ENCODE data around the gene ZNF629. TPM values are rescaled to one million over a fixed set of nuclear protein-coding genes. Genes with fewer than 3 reads are reported as not detected.
A peak's percentile ranks its signal among the peaks of the same experiment; 100 is the strongest.

Gene ZNF629
- total and polyA plus RNA-seq, 3 donors from 2014 or later = 11.2 to 21.9 (median 19.4) TPM

DNA sequence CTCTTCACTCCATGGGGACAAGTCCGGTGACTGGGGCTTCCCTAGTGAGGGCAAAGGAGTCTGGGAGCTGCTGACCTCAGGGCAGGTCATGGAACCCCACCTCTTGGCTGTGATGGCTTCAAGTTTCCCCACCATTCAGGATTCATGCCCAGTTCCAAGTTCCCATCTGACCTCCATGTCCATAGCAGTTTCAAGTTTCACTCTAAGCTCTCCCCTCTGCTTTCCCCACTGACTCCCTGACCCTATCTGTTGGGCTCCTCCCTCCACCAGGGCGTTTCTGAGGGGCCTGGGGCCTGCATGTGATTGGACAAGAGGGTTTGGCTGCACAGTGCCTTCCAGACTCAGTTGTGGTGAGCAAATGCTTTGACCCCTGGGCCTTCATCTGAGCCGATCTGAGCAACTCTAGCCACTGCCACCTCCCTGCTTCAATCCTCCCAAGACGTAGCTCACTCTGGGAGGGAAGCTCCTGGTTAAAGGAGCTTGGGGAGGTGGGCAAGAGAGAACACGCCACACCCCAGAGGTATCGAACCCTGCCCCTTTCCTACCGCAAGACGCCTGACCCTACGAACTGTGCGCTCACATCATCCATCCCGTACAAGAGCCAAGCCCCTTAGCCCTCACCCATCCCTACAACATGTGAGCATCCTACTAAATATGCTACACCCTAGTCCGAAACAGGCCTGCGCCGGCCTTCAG lies 8.3 kb downstream of the ZNF629 start:
- 84% methylated on average over 13 to 14 of the region's 14 CpGs for WGBS, 2 donors
- no peaks in the 10 kb centered on the region for H3K27me3 ChIP-seq
- H3K36me3 ChIP-seq (ENCODE audit: low read depth, missing control alignments) = no peaks in the 10 kb centered on the region
- no peak overlapping the region for H3K27ac ChIP-seq
- TF ChIP-seq CTCF (IDR thresholded peaks at IDR 0.05) (no peak), POLR2A (IDR thresholded peaks at IDR 0.05) (no peak)
- H3K4me1 ChIP-seq = peaks cover 13% of the 10 kb centered on the region
- no peak for DNase-seq
- H3K9me3 ChIP-seq = no peaks in the 10 kb centered on the region
- H3K4me3 ChIP-seq = no peak overlapping the region
- intact Hi-C loops (cut with DNase I; ENCODE audit: low total_unique reads) = no loop called here

GRCh38 chr16:30777591-30778297 lies 9.3 kb downstream of the ZNF629 start:
- intact Hi-C loops (cut with DNase I; ENCODE audit: low total_unique reads) = no loop called here
- no peaks in the 10 kb centered on the region for H3K27me3 ChIP-seq
- no peak for DNase-seq
- H3K27ac ChIP-seq = no peak overlapping the region
- no peaks in the 10 kb centered on the region for H3K9me3 ChIP-seq
- no peak overlapping the region for H3K4me3 ChIP-seq
- TF ChIP-seq CTCF (IDR thresholded peaks at IDR 0.05) (no peak), POLR2A (IDR thresholded peaks at IDR 0.05) (no peak)
- H3K36me3 ChIP-seq (ENCODE audit: low read depth, missing control alignments) = no peaks in the 10 kb centered on the region
- peaks cover 13% of the 10 kb centered on the region for H3K4me1 ChIP-seq
- 90 to 91% methylated on average over 5 to 7 of the region's 7 CpGs for WGBS, 2 donors

GRCh38 chr16:30775392-30776188 lies 11.4 kb downstream of the ZNF629 start:
- DNase-seq = peak; percentile 92
- Histone ChIP-seq H3K9me3 (no peaks in the 10 kb centered on the region), H3K36me3 (ENCODE audit: low read depth, missing control alignments) (no peaks in the 10 kb centered on the region), H3K4me1 (peaks cover 13% of the 10 kb centered on the region), H3K27me3 (no peaks in the 10 kb centered on the region), H3K4me3 (peak overlapping the region; percentile 67 to 69), H3K27ac (peak overlapping the region; percentile 55 to 77)
- intact Hi-C loops (cut with DNase I; ENCODE audit: low total_unique reads) = no loop called here
- TF ChIP-seq CTCF (IDR thresholded peaks at IDR 0.05) = no peak
- TF ChIP-seq POLR2A (IDR thresholded peaks at IDR 0.05) = no peak
- WGBS, 2 donors = 0% methylated on average over 12 to 78 of the region's 81 CpGs

GRCh38 chr16:30775131-30775391 lies 11.9 kb downstream of the ZNF629 start:
- no peak for DNase-seq
- intact Hi-C loops (cut with DNase I; ENCODE audit: low total_unique reads) = no loop called here
- peak overlapping the region; percentile 67 to 69 for H3K4me3 ChIP-seq
- H3K9me3 ChIP-seq = no peaks in the 10 kb centered on the region
- H3K27me3 ChIP-seq = no peaks in the 10 kb centered on the region
- H3K27ac ChIP-seq = peak overlapping the region in 1 of 2 donors; percentile 77
- WGBS, 2 donors = 11% methylated on average over 10 of the region's 15 CpGs; no CpG with 5 or more reads in 1 of the 2 donors
- no peak for TF ChIP-seq CTCF (IDR thresholded peaks at IDR 0.05)
- no peak for TF ChIP-seq POLR2A (IDR thresholded peaks at IDR 0.05)
- no peaks in the 10 kb centered on the region for H3K36me3 ChIP-seq (ENCODE audit: low read depth, missing control alignments)
- peaks cover 13% of the 10 kb centered on the region for H3K4me1 ChIP-seq
